Breast epithelium (tissue), 3 donors: ENCODE results near the gene GNPTAB.

Experiments
- CTCF ChIP-seq, 3 donors: fragments of 450-650 bp; IDR thresholded peaks; one replicate each; pipeline ENCODE4 v1.5.1; 2016 to 2017; ENCODE audit warnings: antibody characterized with exemption in 3 of 3, mild to moderate bottlenecking in 3 of 3, moderate library complexity in 3 of 3
- POLR2AphosphoS5 ChIP-seq, 3 donors: sonication (generic); formaldehyde crosslinking; IDR thresholded peaks; one replicate each; pipeline ENCODE4 v1.6.1; 2017; ENCODE audit warnings: antibody characterized with exemption in 3 of 3

- TF ChIP-seq POLR2AphosphoS5 (IDR thresholded peaks at IDR 0.05) (no peak), CTCF (IDR thresholded peaks at IDR 0.05) (no peak)
These were observed 37.4 kb downstream of the GNPTAB start for GRCh38 chr12:101793401-101793800.
